ENCODE results near the gene G6PC1.

DNA sequence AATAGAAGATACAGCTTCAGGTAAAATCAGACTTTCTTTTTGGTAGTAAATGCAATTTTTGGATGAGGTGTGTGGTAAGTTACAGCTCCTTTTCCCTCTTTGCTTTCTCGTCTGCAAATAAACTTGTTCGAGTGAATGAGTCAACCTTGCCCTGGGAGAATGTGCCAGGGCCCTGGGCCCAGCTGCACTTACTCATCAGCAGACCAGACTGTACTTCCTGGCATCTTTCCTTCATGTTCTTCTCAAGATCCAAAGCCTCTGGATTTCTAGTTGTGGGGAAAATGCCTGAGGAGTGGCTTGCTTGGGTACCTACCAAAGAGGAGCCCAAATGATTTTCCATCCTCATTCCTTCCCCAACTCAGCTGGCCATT, 5.4 kb upstream of the G6PC1 start:
- TF ChIP-seq CTCF (IDR thresholded peaks at IDR 0.05; ENCODE audit: low read depth, low read length, poor library complexity, severe bottlenecking) (no peak), EZH2phosphoT487 (IDR thresholded peaks at IDR 0.05; ENCODE audit: borderline replicate concordance, low read length) (no peak)

All from DOHH2 (cell line).